Caco-2 (cell line): ENCODE results near the gene SEZ6L. TPM values are rescaled to one million over a fixed set of nuclear protein-coding genes. Genes with fewer than 3 reads are reported as not detected.

ENCODE experiments used
- BruUV-seq: library from RNA; stranded (reverse); fragments of 400-500 nt; replicated peaks from 2 replicates; lab custom pipeline; 2021; lab: Mats Ljungman, UMichigan
- CTCF ChIA-PET: fragments of 300-600 bp; sonication (Branson Sonifier 250); formaldehyde crosslinking; loops from one replicate; lab custom pipeline; 2022; ENCODE audit warnings: antibody characterized with exemption; lab: Charles Lee
- POLR2A ChIA-PET: fragments of 300-600 bp; sonication (Branson Sonifier 250); formaldehyde crosslinking; loops from one replicate; lab custom pipeline; 2022; ENCODE audit warnings: antibody characterized with exemption; lab: Charles Lee
- DNase-seq, 2 experiments: peaks; one replicate each; pipeline versions ENCODE4 v3.0.0 to v3.0.0-alpha.2; 2020 to 2022
- H3K27me3 ChIP-seq: replicated peaks from 2 replicates; pipeline ENCODE4 v1.6.0; 2011; ENCODE audit warnings: low read length; ENCODE audit not compliant: control insufficient read depth, insufficient read depth
- H3K36me3 ChIP-seq: 2 replicates; pipeline ENCODE4 v1.5.1; 2011; ENCODE audit warnings: low read length; ENCODE audit not compliant: control insufficient read depth, insufficient read depth
- H3K4me1 ChIP-seq: fragments of 250-450 bp; sonication (Bioruptor Pico); 2 replicates; pipeline ENCODE4 v1.5.1; 2020; ENCODE audit warnings: mild to moderate bottlenecking
- H3K4me3 ChIP-seq: 2 replicates; pipeline ENCODE4 v1.5.1; 2011; ENCODE audit warnings: low read depth, mild to moderate bottlenecking, control low read depth, low read length
- H3K9me3 ChIP-seq: fragments of 250-450 bp; sonication (Bioruptor Pico); 2 replicates; pipeline ENCODE4 v1.5.1; 2020; ENCODE audit warnings: mild to moderate bottlenecking, moderate library complexity
- H3K27ac Mint-ChIP-seq: one replicate; pipeline ENCODE4 v1.8.0; 2022; ENCODE audit warnings: mixed read lengths; ENCODE audit not compliant: unreplicated experiment
- H3K27me3 Mint-ChIP-seq: one replicate; pipeline ENCODE4 v1.8.0; 2022; ENCODE audit warnings: mixed read lengths; ENCODE audit not compliant: insufficient read depth, unreplicated experiment
- H3K36me3 Mint-ChIP-seq: one replicate; pipeline ENCODE4 v1.8.0; 2022; ENCODE audit warnings: mild to moderate bottlenecking, mixed read lengths; ENCODE audit not compliant: insufficient read depth, unreplicated experiment
- H3K4me1 Mint-ChIP-seq: one replicate; pipeline ENCODE4 v1.8.0; 2022; ENCODE audit warnings: low read depth, mixed read lengths; ENCODE audit not compliant: unreplicated experiment
- H3K4me3 Mint-ChIP-seq: one replicate; pipeline ENCODE4 v1.8.0; 2022; ENCODE audit warnings: mild to moderate bottlenecking, moderate library complexity, mixed read lengths; ENCODE audit not compliant: unreplicated experiment
- H3K9me3 Mint-ChIP-seq: one replicate; pipeline ENCODE4 v1.8.0; 2022; ENCODE audit warnings: mixed read lengths; ENCODE audit not compliant: unreplicated experiment
- intact Hi-C: fragments of 100-400 bp; cut with micrococcal nuclease; formaldehyde crosslinking; loops from one replicate; pipeline ENCODE4 v1.10.0; 2022; ENCODE audit not compliant: unreplicated experiment
- total RNA-seq: library from RNA; stranded (reverse); gene quantifications from 2 replicates; pipeline ENCODE4 v1.2.3, GENCODE V29; 2022
- TF ChIP-seq, protein P1 (sequence below), 2 experiments: fragments of 200-600 bp in 1 of 2; IDR thresholded peaks; 1 replicate in 1 of 2; 2 replicates in 1 of 2; pipeline versions ENCODE4 v1.5.1 to v1.8.0; 2011 to 2022; ENCODE audit warnings: antibody characterized with exemption in 1 of 2, control low read depth in 1 of 2, inconsistent platforms in 1 of 2, low read depth in 1 of 2, low read length in 1 of 2, mild to moderate bottlenecking in 1 of 2, moderate library complexity in 1 of 2; ENCODE audit not compliant: insufficient read depth in 1 of 2, severe bottlenecking in 1 of 2, unreplicated experiment in 1 of 2

Gene SEZ6L
- total RNA-seq, 1 experiment from 2014 or later = not detected

DNA sequence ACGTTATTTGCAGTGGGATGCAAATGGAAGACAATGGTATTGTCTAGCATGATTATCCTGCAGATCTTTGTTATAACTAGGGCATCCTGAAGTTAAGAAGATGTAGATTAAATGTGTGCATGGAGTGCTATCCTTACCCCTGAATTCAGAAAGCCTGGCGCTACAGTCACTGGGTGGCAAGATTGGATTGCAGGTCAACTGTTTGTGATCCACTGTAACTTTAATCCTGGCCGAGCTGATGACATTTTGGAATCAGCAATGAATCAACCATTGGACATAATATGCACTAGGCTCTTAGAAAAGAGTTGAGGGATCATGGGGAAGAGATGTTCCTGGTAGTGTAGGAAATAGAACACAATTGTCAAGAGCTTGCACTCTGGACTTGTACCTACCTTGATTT, 25.1 kb downstream of the SEZ6L start:
- ChIA-PET POLR2A (no interaction called here), CTCF (interaction anchor here (1.1 kb wide), 1 partner anchor 21 kb away, joined by 3 read pairs; no protein-coding TSS in a partner anchor)
- TF ChIP-seq, protein P1, sequence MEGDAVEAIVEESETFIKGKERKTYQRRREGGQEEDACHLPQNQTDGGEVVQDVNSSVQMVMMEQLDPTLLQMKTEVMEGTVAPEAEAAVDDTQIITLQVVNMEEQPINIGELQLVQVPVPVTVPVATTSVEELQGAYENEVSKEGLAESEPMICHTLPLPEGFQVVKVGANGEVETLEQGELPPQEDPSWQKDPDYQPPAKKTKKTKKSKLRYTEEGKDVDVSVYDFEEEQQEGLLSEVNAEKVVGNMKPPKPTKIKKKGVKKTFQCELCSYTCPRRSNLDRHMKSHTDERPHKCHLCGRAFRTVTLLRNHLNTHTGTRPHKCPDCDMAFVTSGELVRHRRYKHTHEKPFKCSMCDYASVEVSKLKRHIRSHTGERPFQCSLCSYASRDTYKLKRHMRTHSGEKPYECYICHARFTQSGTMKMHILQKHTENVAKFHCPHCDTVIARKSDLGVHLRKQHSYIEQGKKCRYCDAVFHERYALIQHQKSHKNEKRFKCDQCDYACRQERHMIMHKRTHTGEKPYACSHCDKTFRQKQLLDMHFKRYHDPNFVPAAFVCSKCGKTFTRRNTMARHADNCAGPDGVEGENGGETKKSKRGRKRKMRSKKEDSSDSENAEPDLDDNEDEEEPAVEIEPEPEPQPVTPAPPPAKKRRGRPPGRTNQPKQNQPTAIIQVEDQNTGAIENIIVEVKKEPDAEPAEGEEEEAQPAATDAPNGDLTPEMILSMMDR (IDR thresholded peaks at IDR 0.05; ENCODE audit: insufficient read depth in 1 of 2, low read depth in 1 of 2, low read length in 1 of 2, severe bottlenecking in 1 of 2, unreplicated experiment in 1 of 2) = no peak
- H3K4me3 Mint-ChIP-seq = no peak overlapping the region
- no peaks in the 10 kb centered on the region for H3K4me1 ChIP-seq
- no peak for DNase-seq
- H3K9me3 ChIP-seq = no peaks in the 10 kb centered on the region
- BruUV-seq = no TSS peak
- H3K36me3 ChIP-seq = no peaks in the 10 kb centered on the region
- no peaks in the 10 kb centered on the region for H3K27me3 ChIP-seq
- H3K4me1 Mint-ChIP-seq = no peaks in the 10 kb centered on the region
- H3K36me3 Mint-ChIP-seq = no peaks in the 10 kb centered on the region
- H3K27me3 Mint-ChIP-seq = peaks cover 7% of the 10 kb centered on the region
- H3K27ac Mint-ChIP-seq = no peak overlapping the region
- no peaks in the 10 kb centered on the region for H3K9me3 Mint-ChIP-seq
- intact Hi-C loops = no loop called here
- no peak overlapping the region for H3K4me3 ChIP-seq

DNA sequence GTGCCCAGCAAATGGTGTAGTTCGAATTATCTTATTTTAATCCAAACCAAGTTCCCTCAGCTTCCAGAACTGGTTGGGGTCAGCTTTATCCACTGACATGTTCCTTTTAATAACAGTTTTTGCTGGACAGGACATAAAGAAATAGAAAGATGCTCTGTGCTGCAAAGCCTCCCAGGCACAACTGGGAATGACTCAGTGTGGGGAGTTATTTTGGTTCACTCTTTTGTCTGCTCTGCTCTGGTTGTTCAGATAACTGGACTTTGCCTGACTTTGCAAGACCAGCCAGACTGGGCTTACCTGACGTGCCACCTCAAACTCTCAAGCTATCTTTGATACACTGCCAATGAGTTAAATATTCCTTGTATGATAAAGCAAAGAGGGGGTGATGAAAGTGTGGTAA, 25.6 kb downstream of the SEZ6L start:
- Mint-ChIP-seq H3K27ac (no peak overlapping the region), H3K9me3 (no peaks in the 10 kb centered on the region), H3K36me3 (no peaks in the 10 kb centered on the region), H3K4me3 (no peak overlapping the region), H3K4me1 (no peaks in the 10 kb centered on the region), H3K27me3 (peaks cover 7% of the 10 kb centered on the region)
- no TSS peak for BruUV-seq
- Histone ChIP-seq H3K9me3 (no peaks in the 10 kb centered on the region), H3K4me1 (no peaks in the 10 kb centered on the region), H3K4me3 (no peak overlapping the region), H3K36me3 (no peaks in the 10 kb centered on the region), H3K27me3 (no peaks in the 10 kb centered on the region)
- TF ChIP-seq, protein P1 (IDR thresholded peaks at IDR 0.05; ENCODE audit: insufficient read depth in 1 of 2, low read depth in 1 of 2, low read length in 1 of 2, severe bottlenecking in 1 of 2, unreplicated experiment in 1 of 2) = no peak
- no peak for DNase-seq
- ChIA-PET POLR2A (no interaction called here), CTCF (interaction anchor here (1.1 kb wide), 1 partner anchor 22 kb away, joined by 3 read pairs; no protein-coding TSS in a partner anchor)
- intact Hi-C loops = no loop called here

DNA sequence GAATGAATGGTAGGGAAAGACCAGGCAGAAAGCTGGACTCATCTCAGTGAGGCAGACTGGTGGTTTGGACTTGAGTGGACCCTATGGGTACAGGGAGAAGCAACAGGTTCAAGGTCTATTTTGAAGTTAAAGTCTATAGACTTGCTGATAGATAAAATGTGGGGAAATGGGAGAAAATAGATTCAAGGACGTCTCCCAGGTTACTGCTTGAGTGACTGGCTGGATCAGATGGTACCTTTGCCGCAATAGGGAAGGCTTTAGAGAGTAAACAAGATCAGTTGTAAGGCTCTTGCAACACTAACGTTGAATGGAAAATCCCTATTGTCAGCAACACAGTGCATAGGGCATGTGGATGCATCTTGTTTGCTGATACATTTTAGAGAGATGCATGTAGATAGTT, 27.4 kb downstream of the SEZ6L start:
- H3K9me3 ChIP-seq = no peaks in the 10 kb centered on the region
- H3K27me3 ChIP-seq = no peaks in the 10 kb centered on the region
- no peak for DNase-seq
- no peak overlapping the region for H3K4me3 ChIP-seq
- intact Hi-C loops = no loop called here
- ChIA-PET CTCF (no interaction called here), POLR2A (no interaction called here)
- Mint-ChIP-seq H3K9me3 (no peaks in the 10 kb centered on the region), H3K36me3 (no peaks in the 10 kb centered on the region), H3K4me3 (no peak overlapping the region), H3K27me3 (peaks cover 7% of the 10 kb centered on the region), H3K4me1 (no peaks in the 10 kb centered on the region), H3K27ac (no peak overlapping the region)
- H3K36me3 ChIP-seq = no peaks in the 10 kb centered on the region
- TF ChIP-seq, protein P1 (IDR thresholded peaks at IDR 0.05; ENCODE audit: insufficient read depth in 1 of 2, low read depth in 1 of 2, low read length in 1 of 2, severe bottlenecking in 1 of 2, unreplicated experiment in 1 of 2) = no peak
- no peaks in the 10 kb centered on the region for H3K4me1 ChIP-seq
- no TSS peak for BruUV-seq
